ENCODE results near the gene MLPH. TPM values are rescaled to one million over a fixed set of nuclear protein-coding genes. Genes with fewer than 3 reads are reported as not detected.

MLPH gene
- total RNA-seq, 1 donor from 2014 or later, result not detected

DNA sequence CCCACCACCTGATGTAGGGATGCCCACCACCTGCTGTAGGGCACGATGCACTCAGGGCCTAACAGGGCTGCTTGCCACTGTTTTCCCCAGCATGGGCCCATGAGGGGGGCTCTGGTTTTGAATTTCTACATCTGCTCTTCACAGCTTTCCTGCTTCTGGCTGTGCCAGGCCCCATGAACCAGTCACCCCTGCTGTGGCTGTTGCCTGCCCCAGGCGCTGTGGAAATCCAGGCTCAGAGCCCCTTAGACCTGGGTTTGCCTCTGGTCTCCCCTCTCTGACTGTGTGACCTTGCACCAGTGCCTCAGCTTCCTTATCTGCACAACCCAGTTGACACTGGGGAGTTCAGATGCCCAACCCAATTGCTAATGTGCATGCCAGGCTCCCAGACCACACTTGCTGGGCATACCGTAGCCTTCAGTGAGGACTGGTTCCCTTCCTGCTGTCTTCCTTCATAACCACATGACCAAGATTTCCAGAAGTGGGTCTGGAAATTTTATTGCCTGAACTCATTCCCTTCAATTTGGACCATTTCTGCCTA is 6.0 kb upstream of the MLPH start:
- Mint-ChIP-seq H3K4me1 (peaks cover 1% of the 10 kb centered on the region), H3K36me3 (ENCODE audit: low read depth) (no peaks in the 10 kb centered on the region), H3K4me3 (no peak overlapping the region), H3K9me3 (no peaks in the 10 kb centered on the region), H3K27ac (ENCODE audit: unreplicated experiment) (no peak overlapping the region), H3K27me3 (ENCODE audit: low read depth) (peaks cover 95% of the 10 kb centered on the region)
- no peak for TF ChIP-seq CTCF (conservative IDR thresholded peaks at IDR 0.05)
- no peak for DNase-seq (ENCODE audit: low read depth, low spot score)

GRCh38 chr2:237482485-237482884 is 4.6 kb upstream of the MLPH start:
- H3K4me3 Mint-ChIP-seq, result no peak overlapping the region
- DNase-seq (ENCODE audit: low read depth, low spot score), result no peak
- no peaks in the 10 kb centered on the region for H3K4me1 Mint-ChIP-seq
- H3K27ac Mint-ChIP-seq (ENCODE audit: unreplicated experiment), result no peak overlapping the region
- H3K27me3 Mint-ChIP-seq (ENCODE audit: low read depth), result peaks cover 94% of the 10 kb centered on the region
- no peaks in the 10 kb centered on the region for H3K9me3 Mint-ChIP-seq
- H3K36me3 Mint-ChIP-seq (ENCODE audit: low read depth), result no peaks in the 10 kb centered on the region
- TF ChIP-seq CTCF (conservative IDR thresholded peaks at IDR 0.05), result no peak

- Mint-ChIP-seq H3K9me3 (no peaks in the 10 kb centered on the region), H3K4me3 (no peak overlapping the region), H3K4me1 (no peaks in the 10 kb centered on the region), H3K27me3 (ENCODE audit: low read depth) (peaks cover 94% of the 10 kb centered on the region), H3K27ac (ENCODE audit: unreplicated experiment) (no peak overlapping the region), H3K36me3 (ENCODE audit: low read depth) (no peaks in the 10 kb centered on the region)
- peak; percentile 22 for TF ChIP-seq CTCF (conservative IDR thresholded peaks at IDR 0.05)
- no peak for DNase-seq (ENCODE audit: low read depth, low spot score)
Observed at GRCh38 chr2:237483018-237483731, 3.9 kb upstream of the MLPH start.

- no peak for DNase-seq (ENCODE audit: low read depth, low spot score)
- Mint-ChIP-seq H3K4me1 (no peaks in the 10 kb centered on the region), H3K4me3 (no peak overlapping the region), H3K27ac (ENCODE audit: unreplicated experiment) (no peak overlapping the region), H3K27me3 (ENCODE audit: low read depth) (peaks cover 94% of the 10 kb centered on the region), H3K36me3 (ENCODE audit: low read depth) (no peaks in the 10 kb centered on the region), H3K9me3 (no peaks in the 10 kb centered on the region)
- no peak for TF ChIP-seq CTCF (conservative IDR thresholded peaks at IDR 0.05)
Observed at GRCh38 chr2:237485304-237485703, 1.7 kb upstream of the MLPH start.

DNA sequence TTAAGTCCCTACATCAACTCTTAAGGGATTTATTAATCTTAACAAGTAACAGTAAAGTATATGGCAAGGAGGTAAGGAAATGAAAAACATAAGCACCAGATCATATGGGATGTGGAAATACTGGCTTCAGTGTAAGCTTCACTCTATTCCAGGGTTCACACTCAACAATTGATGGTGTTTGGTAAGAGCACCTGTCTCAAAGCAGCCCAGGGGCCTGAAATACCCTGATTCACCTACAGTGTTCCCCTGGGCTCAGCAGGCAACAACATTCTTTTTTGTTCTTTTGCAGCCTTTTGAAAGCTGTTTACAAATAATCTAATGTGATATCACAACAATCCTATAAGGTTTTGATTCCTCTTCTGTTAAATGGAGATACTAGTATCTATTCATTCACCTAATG is 1.2 kb upstream of the MLPH start:
- DNase-seq (ENCODE audit: low read depth, low spot score), result no peak
- Mint-ChIP-seq H3K9me3 (no peaks in the 10 kb centered on the region), H3K4me1 (no peaks in the 10 kb centered on the region), H3K4me3 (peak overlapping the region; percentile 47), H3K27ac (ENCODE audit: unreplicated experiment) (no peak overlapping the region), H3K36me3 (ENCODE audit: low read depth) (no peaks in the 10 kb centered on the region), H3K27me3 (ENCODE audit: low read depth) (peaks cover 96% of the 10 kb centered on the region)
- no peak for TF ChIP-seq CTCF (conservative IDR thresholded peaks at IDR 0.05)
